GM23248 (cell line): Measurements from ENCODE around the gene BMPR1B.

Experiments
- EZH2 ChIP-seq: fragments of 200-600 bp; sonication (generic); IDR thresholded peaks from 2 replicates; pipeline ENCODE4 v1.6.1; 2018; ENCODE audit warnings: antibody characterized with exemption, mild to moderate bottlenecking; ENCODE audit not compliant: insufficient read depth, poor library complexity, severe bottlenecking
- EZH2phosphoT487 ChIP-seq: fragments of 200-600 bp; sonication (generic); IDR thresholded peaks from 2 replicates; pipeline ENCODE4 v1.6.1; 2018; ENCODE audit warnings: antibody characterized with exemption, moderate library complexity, mild to moderate bottlenecking, low read depth; ENCODE audit not compliant: insufficient read depth

DNA sequence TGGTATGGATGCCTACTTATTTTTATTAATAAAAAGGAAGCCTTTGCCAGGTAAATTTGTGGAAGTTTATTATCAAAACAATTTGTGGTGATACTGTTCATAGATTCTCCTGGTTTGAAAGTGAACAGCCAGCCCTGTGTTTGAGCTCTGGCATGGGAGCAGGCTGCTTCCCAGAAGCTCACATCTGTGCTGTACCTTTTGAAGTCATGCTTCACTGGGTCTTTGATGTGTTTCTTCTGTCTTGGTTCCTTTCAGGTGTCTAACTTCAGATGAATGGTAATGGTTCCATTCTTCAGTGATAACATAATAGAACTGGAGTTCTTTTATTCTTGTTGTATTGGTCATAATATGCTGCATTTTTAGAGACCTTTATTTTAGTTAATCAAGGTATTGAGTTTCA, 85.5 kb downstream of the BMPR1B start:
- TF ChIP-seq EZH2phosphoT487 (no peak), EZH2 (no peak)
